Stimulated activated CD4-positive, alpha-beta T cell treated with anti-CD3 and anti-CD28 coated beads, Interleukin-15, amount 100 ng/mL, for 24 hours (primary cell): Measurements from ENCODE around the gene PRDM16.

Experiments
- DNase-seq: peaks from one replicate; pipeline ENCODE4 v3.0.0-alpha.2; 2020

The PRDM16 gene

DNA sequence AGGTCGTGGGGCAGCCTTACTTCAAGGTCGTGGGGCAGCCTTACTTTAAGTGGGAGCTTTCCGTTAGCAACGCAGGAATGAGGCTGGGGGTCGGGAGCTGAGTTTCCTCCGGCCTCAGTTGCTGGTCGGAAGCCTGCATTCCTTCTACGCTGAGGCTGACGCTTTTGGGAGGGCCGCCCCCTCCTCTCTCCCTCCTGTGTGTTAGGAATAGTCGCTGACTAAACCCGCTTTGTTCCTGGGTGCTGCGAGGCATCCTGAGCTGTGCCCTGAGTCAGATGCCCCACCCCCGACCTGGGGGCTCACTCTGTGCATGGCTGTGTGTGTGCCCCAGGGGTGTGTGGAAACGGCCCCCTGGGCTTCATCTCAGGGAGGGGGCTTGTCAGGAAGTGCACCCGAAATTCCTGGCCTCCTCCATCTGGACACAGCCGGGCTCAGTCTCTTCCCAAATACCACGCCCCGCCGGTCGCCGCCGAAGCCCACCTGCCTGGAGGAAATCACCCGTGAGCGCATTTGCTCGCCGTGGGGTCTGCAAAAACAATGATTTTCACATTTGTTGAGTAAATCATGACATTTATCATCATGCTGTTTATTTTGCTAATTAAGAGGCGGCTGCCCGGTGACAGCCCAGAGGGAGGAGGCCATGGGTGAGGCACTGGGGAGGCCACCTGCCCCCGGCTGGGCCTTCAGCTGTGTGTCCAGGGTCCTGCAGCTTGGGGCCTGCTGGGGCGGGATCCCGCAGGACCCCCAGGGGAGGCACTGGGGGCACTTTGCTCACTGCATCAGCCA is 121.4 kb downstream of the PRDM16 start:
- DNase-seq, result no peak

DNA sequence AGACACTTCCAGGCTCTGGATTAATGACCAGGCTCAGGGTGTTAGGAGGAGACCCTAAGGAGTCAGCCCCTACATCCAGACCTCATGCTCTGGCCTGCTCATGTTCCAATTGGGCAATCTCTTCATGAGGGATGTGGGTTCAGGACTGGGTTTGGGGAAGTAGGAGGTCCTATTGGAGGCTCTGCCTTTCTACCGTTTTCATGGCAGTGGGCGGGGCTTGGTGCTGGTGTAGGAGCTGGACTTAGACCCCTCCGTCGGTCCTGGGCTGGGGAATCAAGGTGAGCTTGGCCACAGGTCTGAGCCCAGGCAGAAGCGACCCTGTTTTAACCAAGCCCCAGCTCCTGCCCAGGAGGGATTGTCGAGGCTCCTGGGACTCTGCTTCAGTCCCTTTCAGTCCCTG is 123.4 kb downstream of the PRDM16 start:
- DNase-seq, result no peak

DNA sequence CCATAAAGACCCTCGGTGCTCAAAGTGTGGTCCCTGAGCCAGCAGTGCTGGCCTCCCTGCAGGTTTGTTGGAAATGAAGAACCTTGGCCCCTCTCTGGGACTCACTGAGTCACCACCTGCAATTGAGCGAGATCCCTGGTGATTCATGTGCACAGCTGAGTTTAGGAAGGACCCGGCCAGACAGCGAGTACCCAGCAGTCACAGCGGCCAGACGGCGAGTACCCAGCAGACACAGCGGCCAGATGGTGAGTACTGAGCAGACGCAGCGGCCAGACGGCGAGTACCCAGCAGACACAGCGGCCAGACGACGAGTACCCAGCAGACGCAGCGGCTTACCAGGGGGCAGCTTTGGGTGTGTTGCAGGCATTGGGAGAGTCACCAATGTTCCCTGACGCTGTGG is 123.8 kb downstream of the PRDM16 start:
- DNase-seq, result no peak

DNA sequence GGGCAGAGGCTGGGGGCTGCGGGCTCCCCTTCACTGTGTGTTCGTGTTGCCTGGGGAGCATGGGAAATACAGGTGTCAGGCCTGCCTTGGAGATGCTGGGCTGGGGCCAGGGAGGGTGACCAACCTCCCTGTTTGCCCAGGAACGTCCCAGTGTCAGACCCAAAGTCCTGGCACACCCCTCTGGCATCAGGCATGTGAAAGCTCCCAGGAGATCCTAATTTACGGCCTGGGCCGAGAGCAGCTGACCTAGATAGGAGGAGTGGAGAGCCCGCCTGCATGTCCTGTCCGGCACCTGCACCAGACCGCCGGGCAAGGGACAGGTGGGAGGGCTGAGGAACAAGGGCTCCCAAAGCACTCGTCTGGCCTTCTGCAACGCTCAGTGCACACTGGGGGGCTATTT is 124.8 kb downstream of the PRDM16 start:
- no peak for DNase-seq

DNA sequence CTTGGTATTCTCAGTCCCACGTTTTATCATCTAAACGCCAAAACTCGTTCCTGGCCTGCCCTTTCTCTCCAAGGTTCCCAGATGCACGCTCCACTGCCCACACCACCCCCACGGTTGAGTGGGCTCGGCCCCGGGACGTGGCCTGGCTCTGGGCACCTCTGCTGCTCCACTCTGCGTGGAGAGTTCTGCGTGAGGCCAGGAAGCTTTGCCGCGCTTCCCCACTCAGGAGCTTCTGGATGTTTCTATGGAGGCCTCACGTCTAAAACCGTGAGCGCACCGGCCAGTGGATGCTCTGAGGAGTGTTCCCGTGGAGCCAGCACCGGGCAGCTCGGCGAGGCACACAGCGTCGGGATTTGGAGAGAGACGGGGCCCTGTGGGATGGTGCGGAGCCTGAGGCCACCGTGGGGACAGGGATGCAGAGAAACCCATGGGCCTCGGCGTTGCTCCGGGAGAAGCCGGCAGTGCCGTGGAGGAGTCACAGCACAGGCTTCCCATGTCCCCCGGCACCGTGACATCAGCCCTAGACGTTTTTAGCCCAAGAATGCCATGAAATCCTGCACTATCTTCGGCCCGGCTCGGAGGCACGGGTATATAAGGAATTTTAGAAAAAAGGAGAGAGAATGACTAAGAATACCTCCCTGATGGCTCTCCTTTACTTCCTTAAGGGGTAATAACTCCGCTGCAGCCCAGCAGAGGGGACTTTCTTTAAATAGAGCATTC is 125.9 kb downstream of the PRDM16 start:
- no peak for DNase-seq

DNA sequence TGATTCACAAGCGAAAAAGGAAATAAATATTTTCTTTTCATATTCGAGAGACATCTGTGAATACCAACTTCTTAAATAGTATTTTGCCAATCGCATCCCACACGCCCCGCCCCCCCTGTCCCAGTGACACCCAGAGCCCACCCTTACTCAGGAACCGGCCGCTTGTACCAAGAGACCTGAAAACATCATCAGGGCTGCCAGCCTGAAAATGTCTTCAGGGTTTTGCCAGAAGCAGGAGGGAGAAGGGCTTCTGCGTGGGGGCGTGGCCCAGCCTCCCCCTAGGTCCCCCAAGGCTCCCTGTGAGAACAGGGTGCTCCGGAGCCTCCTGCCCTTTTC is 126.4 kb downstream of the PRDM16 start:
- no peak for DNase-seq

DNA sequence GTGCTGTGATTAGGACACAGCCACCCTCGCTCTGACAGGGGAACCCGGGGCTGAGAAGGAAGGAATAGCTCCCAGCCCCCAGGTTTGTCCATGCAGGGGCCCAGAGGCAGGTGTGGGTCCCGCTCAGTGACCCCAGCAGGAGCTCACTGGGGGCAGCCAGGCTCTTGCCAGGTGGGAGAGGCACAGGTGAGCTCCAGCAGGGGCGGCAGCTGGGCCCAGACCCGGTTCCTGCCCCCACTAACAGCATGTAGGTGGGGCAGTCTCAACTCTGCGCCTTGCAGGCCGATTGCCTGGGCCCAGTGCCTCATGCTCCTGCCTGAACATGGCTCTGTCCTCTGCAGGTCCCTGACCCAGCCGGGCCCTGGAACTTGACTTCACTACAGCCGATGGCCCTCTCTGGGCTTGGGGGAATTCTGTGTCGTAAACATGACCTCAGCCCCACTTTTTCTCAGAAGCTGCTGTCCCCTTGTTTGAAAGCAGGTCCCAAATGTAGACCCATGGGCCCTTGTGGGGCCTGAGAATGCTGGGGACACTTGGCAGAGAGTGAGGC is 127.0 kb downstream of the PRDM16 start:
- DNase-seq, result no peak

DNA sequence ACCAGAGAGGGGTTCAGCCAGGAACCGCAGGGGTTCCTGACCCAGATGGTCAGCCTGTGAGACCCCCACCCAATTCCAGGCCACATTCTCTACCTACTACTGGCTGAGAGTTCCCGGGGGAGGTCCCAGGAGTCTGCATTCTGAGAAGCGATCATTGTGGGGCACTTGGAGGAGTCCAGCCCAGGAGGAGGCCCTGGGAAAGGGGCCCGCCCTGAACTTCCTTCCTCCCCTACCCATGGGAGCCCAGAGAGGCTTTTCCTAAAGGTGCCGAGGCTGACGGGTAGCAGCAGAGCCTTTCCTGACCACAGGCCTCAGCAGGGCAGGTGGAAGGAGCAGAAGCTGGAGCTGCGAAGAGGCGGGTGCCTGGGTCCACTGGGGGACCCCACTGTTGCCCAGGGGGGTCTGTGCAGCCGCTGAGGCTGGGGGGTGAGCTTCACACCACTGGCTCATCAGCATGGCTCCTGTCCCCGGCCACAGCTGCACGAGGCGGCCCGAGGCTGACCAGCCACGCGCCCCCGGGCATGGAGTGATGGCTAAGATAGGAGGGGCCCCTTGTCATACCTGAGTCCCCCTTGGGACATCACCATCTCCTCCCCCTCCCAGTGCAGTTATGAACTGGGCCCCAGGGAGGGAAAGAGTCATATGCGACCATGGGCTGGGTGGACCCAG is 127.7 kb downstream of the PRDM16 start:
- no peak for DNase-seq

DNA sequence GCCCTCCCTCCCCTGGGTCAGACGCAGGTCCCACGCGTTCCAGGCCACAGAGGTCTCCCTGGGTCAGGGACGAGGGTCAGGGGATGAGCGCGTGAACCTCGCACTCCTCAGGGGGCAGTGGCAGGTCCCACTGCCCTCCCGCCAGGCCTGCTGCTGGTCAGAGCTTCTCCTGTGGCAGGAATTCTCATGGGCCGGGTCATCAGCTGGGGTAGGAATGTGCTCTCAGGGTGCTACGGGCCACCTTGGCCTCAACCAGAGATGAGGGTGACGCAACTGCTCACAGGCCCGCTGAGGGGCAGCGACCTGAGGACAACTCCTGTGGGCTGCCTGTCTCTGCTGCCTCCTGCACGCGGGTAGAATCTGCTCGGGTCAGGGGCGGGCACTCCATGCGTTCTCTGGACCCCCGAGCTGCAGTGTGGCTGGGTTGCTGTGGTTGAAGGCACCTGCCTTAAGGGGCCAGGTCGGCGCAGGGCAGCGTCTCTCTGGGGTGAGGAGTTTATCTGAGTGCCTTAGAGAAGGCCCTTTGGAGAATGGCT is 128.8 kb downstream of the PRDM16 start:
- DNase-seq, result no peak

DNA sequence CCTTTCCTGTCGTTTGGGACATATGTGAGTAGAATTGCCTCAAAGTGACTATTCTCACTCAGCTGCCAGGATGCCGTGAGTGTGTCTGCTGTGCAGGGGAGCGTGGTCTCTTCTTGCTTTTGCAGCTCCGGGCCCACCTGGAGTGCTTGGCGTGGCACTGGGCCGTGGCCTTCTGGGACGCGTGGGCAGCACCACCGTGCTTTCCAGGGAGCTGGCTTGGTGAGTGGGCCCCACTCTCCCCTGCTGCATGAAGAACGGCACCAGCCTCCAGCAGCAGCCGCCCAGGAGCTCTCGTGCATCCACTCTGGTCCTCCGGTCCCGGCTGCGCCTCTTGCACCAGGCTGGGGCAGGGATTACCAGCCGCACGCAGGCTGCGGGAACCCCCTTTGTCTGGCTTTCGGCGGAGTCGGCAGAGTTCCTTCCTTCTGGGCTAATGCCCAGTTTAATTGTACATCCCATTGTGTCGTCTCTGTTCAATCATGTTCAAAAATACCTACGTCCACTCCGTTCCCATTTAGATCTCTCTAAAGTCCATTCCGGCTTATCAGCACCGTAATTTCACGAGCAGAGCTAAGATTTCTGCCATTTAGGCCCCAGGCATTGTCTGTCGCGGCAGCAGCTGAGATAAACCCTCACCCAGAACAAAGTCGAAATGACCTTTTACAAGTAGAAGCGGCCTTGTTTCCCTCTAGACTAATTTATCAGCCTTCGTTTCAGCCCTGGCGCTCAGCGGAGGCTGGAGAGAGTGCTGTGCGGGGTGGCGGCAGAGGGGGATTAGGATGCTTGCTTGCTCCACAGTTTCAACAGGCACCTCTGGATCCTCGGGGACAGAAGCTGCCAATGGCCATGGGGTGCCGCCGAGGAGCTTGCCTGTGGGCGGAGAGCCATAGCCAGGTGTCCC is 129.6 kb downstream of the PRDM16 start:
- no peak for DNase-seq

DNA sequence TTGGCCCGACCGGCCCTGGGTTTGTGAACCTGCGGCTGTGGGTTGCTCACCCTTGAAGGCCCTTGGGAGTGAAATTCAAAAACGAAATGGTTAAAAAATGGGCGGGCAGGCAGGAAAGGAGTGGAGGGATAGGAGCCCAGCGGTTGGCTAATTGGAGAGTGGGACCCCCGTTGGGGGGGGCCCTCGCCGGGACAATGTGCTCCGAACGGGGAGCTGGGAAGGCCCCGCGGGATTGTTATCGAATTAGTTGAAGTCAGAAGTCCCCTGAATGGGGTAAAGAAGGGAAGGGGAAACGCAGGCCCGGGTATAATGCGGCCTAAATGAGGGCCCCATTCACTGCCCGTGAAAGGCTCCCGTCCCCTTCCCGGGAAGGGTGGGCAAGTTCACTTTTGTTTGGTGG is 135.7 kb downstream of the PRDM16 start:
- no peak for DNase-seq

DNA sequence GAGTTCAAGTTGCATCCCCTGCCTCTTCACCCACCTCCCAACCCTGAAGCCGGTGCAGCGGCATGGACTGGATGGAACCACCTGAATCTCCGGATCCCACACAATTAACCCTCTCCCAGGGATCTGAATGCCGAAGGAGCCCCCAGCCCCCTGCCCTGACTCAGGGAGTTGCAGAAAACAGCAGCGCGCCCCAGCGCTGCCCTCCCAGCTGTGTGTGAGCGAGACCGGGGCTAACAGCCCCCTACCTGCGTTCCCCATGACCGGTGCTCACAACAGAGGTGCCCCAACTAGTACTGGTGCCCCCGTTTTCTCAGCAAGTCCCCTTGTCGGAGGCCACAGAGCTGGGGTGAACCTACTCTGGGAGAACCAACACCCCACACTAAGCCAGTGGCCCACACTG is 136.8 kb downstream of the PRDM16 start:
- no peak for DNase-seq

DNA sequence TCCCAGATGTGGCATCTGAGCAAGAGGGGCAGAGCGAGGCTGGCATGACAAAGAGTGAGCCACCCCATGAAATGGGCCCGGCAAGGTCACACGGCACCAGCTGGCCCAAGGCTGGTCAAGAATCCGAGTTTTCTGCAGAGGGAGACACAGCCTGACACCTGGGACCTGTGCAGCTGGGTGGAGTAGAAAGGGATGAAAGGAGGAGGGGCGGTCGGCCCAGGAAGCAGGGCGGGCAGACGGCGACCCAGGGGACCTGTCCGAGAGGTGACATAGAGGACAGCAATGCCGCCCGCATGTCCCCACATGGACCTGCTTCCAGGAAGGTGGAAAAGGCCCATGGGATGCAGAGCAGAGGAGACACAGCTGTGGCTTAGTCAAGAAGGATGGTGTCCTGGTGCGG is 137.7 kb downstream of the PRDM16 start:
- no peak for DNase-seq

DNA sequence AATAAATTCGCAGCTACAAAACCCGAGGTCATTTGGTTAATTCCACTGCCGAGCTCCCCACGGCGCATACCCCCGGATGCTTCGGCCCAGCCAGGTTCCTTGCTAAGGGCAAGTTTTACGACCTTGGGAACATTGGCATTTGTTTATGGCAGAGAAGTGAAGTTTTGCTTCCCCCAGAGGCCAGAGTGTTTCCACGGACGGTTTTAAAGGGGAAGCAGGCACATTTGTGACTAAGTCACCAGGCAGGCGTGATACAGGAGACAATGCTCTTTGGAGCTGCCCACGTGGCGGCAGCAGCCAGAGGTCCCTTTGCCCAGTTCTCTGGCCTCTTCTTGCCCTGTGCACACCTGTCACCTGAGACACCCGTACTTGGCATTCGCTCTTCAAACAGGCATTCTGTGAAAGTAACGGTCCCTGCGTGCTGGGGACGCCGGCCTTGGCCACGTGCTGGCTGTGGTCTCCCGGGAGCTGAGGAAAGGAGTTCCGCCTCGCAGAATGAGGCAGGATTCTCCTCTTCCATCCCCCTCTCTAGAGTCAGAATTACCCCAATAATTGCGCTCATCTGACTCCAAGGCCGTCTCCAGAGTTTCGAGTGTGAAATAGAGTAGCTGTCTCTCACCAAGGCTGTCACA is 138.3 kb downstream of the PRDM16 start:
- no peak for DNase-seq

DNA sequence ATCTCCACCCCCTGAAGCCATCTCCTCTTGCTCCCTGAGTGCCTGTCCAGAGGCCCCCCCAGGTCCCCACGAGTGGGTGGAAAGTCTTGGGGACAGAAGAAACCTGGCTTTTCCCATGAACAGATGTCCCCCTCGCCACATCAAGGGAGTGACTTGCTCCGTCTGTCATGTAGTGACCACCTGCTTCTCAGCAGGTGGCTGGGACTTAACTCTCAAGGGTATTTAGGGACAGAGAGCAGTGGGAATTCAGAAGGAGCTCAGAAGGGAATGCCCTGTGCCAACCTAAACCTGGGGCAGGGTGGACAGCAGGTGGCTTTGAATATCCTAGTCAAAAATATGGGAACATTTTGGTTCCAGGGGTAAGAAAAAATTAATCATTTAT is 139.8 kb downstream of the PRDM16 start:
- DNase-seq, result no peak

DNA sequence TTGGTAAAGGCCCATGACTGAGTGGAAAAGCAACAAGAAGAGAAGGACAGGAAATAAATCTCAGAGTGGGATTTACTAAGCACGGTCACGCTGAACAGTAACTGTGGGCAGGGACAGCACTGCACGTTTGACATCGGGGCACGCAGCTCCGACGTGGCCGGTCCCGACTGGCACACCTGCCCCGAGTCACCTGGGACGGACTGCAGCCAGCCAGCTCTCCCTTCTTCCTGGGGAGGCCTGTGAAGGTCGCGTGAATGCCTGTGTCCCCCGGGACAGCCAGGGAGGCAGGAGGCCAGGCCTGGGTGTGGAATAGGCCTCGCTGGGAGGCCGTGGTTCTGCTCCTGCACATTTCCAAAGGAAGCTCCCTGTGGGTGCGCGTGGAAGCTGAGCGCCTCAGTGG is 140.2 kb downstream of the PRDM16 start:
- DNase-seq, result no peak

DNA sequence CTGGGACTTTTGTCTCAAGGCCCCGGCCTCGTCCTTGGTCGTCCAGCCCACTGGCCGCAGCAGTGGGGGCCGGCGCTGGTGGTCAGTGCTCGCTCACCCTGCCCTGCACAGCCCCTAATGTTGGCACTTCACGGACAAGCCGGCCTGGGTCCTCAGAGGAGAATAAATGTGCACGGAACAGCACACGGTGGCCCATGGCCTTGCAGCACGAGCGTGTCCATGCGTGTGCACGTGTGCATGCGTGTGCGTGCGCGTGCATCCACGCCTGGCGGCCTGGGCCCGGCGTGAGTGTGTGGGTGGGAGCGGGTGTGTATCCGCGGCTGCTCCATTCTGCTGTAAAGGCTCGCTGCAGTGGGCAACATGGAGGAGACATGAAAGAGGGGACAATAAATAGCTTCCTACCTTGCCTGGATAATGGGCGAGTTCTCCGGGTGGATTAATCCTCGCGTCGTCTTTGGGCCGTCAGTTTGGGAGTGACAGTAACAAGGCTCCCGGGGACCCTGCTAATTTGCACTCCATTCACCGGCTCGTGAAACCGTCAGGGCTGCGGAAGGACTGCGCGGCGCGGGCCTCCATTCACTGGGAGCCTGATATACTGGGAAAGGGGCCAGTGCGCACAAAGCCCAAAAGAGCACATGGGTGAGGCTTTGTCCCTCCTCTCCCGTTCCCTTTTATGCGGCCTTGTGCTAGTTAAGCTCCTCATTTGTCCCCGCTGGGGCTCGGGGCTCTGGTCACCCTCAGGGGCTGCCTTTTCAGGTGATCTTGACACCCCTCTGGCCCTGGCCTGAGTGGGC is 142.8 kb downstream of the PRDM16 start:
- no peak for DNase-seq

DNA sequence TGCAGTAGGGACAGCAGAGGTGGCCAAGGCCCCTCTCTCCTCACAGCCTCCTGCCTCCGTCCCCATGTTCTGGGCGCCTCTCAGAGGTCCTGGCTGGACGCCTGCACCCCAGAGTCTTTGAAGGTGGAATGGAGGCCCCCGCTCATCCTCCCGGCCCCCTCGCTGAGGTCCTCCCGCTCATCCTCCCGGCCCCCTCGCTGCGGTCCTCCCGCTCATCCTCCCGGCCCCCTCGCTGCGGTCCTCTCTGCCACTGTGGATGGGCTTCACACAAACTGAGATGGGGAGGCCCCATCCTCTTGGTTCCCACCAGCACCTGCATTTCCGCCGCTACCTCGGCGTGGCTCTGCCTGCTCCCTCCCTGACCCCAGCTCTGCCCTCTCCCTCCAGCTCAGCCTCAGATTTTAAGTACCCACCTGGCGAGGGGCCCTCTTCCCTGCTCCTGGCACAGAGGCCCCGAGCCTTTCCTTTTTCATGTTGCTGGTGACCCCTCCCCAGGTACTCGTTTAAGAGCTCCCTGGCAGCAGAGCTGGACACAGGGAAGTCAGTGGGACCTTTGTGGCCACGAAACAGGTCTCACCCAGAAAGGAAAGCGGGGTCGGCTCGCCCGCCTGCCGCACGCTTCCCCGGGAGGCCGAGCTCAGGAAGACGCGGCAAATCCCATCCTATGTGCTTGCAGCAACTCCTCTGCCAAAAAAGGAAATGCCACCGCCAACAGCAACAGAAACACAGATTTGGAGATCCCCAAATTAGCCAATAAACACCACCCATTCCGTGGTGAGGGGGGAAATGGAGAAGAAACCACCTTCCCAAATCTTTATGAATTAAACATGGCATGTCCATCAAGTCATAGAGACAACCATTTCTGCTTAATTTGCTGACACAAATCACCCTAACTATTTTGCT is 143.7 kb downstream of the PRDM16 start:
- DNase-seq, result no peak

DNA sequence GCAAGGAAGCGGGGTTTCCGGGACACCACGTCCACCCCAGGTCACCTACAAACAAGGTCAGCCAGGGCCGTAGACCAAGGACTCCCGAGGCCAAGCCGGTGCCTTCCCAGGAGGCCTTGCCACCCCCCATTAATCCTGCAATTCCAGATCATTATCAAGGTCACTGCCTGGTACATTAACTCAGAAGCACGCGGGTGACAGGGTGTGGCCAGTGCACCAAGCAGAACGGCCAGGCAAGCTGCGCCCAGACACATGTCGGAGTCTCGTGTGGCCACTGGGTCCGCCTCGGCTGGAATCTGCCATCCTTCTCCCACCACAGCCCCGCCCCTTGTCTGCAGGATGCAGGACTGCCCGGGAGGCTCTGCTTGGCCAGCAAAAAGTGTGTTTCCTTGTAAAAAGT is 144.7 kb downstream of the PRDM16 start:
- no peak for DNase-seq
